ENCODE data around the gene CDR2L. TPM values are rescaled to one million over a fixed set of nuclear protein-coding genes. Genes with fewer than 3 reads are reported as not detected.

CDR2L gene
- 1 to 10 TPM in 1 of 2 donors, under 1 TPM in 1; 0.70 to 1.5 TPM for total RNA-seq
- polyA plus RNA-seq: 1 to 10 TPM in 1 of 2 donors, under 1 TPM in 1; 0.78 to 1.1 TPM

DNA sequence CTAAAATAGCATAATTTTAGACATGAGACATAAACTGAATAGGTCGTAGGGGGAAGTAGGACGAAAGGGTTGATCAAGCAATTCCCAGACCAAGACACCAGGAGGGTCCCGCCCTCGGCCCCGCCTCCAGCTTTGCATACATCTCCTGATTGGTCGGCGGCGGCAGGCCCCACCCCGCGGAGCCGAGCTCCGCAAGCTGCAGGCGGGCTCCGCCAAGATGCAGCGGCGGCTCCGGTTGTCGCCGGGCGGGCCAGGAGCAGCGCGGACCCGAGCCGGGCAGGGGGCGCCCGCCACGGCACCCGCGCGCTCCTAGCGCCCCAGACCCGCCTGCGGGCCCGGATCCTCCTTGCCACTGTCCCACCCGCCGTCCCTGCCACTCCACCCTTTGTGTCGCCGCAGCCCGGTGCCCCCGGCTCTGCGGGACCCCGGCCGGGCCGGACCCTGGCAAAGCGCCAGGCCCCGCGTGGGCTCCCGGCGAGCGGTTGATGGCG is at the start of gene CDR2L:
Gene CDR2L (plus strand): TSS at position 215 of the 491 bp plus-strand sequence. CDS start 412 bp downstream, outside the sequence.
- peaks cover 3 to 19% (median 13%) of the 10 kb centered on the region in 4 donors for H3K4me1 ChIP-seq (ENCODE audit: control insufficient read depth in 4 of 4, insufficient read depth in 4 of 4, low read length in 3 of 4)
- WGBS: under 1% methylated on average over 51 of the region's 51 CpGs

DNA sequence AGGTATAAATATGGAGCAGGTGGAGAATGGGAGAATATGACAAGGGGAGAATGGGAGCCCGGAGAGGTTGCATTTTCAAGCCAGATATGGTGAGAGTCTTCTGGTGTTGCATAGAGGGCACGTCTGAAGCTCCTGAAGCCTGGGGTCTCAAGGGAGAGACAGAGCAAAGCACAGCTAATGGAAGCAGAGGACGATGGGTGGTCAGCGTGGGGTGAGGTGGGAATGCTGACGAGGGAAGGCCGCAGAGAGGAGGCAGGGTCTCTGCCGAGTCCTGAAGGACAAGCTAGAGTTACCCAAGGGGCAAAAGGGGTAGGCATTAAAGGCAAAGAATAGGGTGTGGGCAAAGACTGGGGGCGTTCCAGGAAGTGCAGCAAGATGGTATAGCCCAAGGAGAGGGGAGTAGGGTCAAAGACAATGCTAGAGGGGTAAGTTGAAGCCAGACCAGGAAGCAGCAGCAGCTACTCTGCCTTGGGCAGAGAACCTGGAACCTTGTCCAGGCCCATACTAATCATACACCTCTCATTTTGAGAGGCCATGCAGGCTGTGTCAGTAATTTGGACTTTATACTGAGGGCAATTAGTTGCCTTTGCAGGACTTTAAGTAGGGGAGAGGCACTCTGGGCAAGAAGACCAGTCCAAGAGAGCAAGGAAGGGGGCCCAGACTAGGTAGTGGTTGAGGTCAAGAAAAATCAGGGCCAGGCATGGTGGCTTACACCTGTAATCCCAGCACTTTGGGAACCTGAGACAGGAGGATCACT is 49.1 kb upstream of the CDR2L start:
- Histone ChIP-seq H3K9ac (ENCODE audit: low read depth in 1 of 2, low read length in 2 of 2) (no peak overlapping the region), H3K36me3 (ENCODE audit: control insufficient read depth in 4 of 4, insufficient read depth in 3 of 4, low read depth in 1 of 4, low read length in 3 of 4) (no peaks in the 10 kb centered on the region), H3K27me3 (ENCODE audit: control insufficient read depth in 4 of 4, insufficient read depth in 4 of 4, low read length in 3 of 4) (peaks cover 2 to 8% (median 5%) of the 10 kb centered on the region in 4 donors), H3K4me1 (ENCODE audit: control insufficient read depth in 4 of 4, insufficient read depth in 4 of 4, low read length in 3 of 4) (peaks cover 0 to 7% (median 2%) of the 10 kb centered on the region in 4 donors), H3K9me3 (ENCODE audit: control insufficient read depth in 4 of 4, low read length in 3 of 4) (no peaks in the 10 kb centered on the region), H3K4me3 (ENCODE audit: low read depth in 1 of 3, low read length in 3 of 3) (no peak overlapping the region), H3K27ac (ENCODE audit: low read depth in 1 of 2, low read length in 2 of 2) (no peak overlapping the region)
- TF ChIP-seq HNF4A (conservative IDR thresholded peaks at IDR 0.05): peak; percentile 6 to 10
- TF ChIP-seq TAF1 (conservative IDR thresholded peaks at IDR 0.05): no peak
- TF ChIP-seq, protein P1, sequence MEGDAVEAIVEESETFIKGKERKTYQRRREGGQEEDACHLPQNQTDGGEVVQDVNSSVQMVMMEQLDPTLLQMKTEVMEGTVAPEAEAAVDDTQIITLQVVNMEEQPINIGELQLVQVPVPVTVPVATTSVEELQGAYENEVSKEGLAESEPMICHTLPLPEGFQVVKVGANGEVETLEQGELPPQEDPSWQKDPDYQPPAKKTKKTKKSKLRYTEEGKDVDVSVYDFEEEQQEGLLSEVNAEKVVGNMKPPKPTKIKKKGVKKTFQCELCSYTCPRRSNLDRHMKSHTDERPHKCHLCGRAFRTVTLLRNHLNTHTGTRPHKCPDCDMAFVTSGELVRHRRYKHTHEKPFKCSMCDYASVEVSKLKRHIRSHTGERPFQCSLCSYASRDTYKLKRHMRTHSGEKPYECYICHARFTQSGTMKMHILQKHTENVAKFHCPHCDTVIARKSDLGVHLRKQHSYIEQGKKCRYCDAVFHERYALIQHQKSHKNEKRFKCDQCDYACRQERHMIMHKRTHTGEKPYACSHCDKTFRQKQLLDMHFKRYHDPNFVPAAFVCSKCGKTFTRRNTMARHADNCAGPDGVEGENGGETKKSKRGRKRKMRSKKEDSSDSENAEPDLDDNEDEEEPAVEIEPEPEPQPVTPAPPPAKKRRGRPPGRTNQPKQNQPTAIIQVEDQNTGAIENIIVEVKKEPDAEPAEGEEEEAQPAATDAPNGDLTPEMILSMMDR (IDR thresholded peaks at IDR 0.05; ENCODE audit: low read depth, low read length, missing input control): no peak
- WGBS: 81% methylated on average over 8 of the region's 8 CpGs
- DNase-seq (ENCODE audit: low spot score): no peak

More for the DNA sequence above, at the start of gene CDR2L:
- TF ChIP-seq, protein P2, sequence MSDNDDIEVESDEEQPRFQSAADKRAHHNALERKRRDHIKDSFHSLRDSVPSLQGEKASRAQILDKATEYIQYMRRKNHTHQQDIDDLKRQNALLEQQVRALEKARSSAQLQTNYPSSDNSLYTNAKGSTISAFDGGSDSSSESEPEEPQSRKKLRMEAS (IDR thresholded peaks at IDR 0.05): no peak
- TF ChIP-seq SP1 (IDR thresholded peaks at IDR 0.05): peak; percentile 33
- DNase-seq (ENCODE audit: low spot score): peak; percentile 96
- H3K9me3 ChIP-seq (ENCODE audit: control insufficient read depth in 4 of 4, low read length in 3 of 4): no peaks in the 10 kb centered on the region
- peak within 1 kb of the TSS in 2 of 3 donors; percentile 52 to 80 for H3K4me3 ChIP-seq (ENCODE audit: low read depth in 1 of 3, low read length in 3 of 3)
- no peaks in the 10 kb centered on the region for H3K36me3 ChIP-seq (ENCODE audit: control insufficient read depth in 4 of 4, insufficient read depth in 3 of 4, low read depth in 1 of 4, low read length in 3 of 4)
- peak within 1 kb of the TSS; percentile 17 to 72 for H3K9ac ChIP-seq (ENCODE audit: low read depth in 1 of 2, low read length in 2 of 2)
- peaks cover 0 to 3% (median 0%) of the 10 kb centered on the region in 4 donors for H3K27me3 ChIP-seq (ENCODE audit: control insufficient read depth in 4 of 4, insufficient read depth in 4 of 4, low read length in 3 of 4)
- peak within 1 kb of the TSS; percentile 76 to 85 for H3K27ac ChIP-seq (ENCODE audit: low read depth in 1 of 2, low read length in 2 of 2)

DNA sequence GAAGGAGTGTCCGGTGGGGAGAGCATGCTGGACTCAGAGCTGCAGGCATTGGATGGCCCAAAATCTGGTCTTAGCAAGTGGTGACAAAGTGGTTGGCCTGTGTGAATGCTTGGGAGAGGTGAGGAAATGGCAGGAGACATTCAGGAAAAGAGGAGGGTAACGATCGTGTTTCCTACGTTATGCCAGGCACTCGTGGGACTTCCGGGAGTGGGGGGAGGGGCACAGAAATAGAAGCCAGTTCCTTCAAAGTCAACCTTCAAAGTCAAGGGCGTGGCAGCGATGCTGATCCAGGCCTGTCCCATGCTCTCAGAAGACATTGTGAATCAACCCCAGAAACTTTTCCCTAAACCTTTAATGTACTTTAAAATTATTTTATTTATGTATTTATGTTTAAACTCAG is 47.9 kb upstream of the CDR2L start:
- Histone ChIP-seq H3K27ac (ENCODE audit: low read depth in 1 of 2, low read length in 2 of 2) (no peak overlapping the region), H3K4me3 (ENCODE audit: low read depth in 1 of 3, low read length in 3 of 3) (no peak overlapping the region), H3K4me1 (ENCODE audit: control insufficient read depth in 4 of 4, insufficient read depth in 4 of 4, low read length in 3 of 4) (peaks cover 0 to 7% (median 2%) of the 10 kb centered on the region in 4 donors), H3K9ac (ENCODE audit: low read depth in 1 of 2, low read length in 2 of 2) (no peak overlapping the region), H3K36me3 (ENCODE audit: control insufficient read depth in 4 of 4, insufficient read depth in 3 of 4, low read depth in 1 of 4, low read length in 3 of 4) (no peaks in the 10 kb centered on the region), H3K9me3 (ENCODE audit: control insufficient read depth in 4 of 4, low read length in 3 of 4) (no peaks in the 10 kb centered on the region), H3K27me3 (ENCODE audit: control insufficient read depth in 4 of 4, insufficient read depth in 4 of 4, low read length in 3 of 4) (peaks cover 2 to 8% (median 5%) of the 10 kb centered on the region in 4 donors)
- WGBS: 49% methylated on average over 8 of the region's 8 CpGs
- no peak for DNase-seq (ENCODE audit: low spot score)
- TF ChIP-seq GABPA (IDR thresholded peaks at IDR 0.05 in 1 of 2, conservative IDR thresholded peaks at IDR 0.05 in 1 of 2): no peak
- TF ChIP-seq, protein P3, sequence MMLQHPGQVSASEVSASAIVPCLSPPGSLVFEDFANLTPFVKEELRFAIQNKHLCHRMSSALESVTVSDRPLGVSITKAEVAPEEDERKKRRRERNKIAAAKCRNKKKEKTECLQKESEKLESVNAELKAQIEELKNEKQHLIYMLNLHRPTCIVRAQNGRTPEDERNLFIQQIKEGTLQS (IDR thresholded peaks at IDR 0.05): no peak
- TF ChIP-seq, protein P4, sequence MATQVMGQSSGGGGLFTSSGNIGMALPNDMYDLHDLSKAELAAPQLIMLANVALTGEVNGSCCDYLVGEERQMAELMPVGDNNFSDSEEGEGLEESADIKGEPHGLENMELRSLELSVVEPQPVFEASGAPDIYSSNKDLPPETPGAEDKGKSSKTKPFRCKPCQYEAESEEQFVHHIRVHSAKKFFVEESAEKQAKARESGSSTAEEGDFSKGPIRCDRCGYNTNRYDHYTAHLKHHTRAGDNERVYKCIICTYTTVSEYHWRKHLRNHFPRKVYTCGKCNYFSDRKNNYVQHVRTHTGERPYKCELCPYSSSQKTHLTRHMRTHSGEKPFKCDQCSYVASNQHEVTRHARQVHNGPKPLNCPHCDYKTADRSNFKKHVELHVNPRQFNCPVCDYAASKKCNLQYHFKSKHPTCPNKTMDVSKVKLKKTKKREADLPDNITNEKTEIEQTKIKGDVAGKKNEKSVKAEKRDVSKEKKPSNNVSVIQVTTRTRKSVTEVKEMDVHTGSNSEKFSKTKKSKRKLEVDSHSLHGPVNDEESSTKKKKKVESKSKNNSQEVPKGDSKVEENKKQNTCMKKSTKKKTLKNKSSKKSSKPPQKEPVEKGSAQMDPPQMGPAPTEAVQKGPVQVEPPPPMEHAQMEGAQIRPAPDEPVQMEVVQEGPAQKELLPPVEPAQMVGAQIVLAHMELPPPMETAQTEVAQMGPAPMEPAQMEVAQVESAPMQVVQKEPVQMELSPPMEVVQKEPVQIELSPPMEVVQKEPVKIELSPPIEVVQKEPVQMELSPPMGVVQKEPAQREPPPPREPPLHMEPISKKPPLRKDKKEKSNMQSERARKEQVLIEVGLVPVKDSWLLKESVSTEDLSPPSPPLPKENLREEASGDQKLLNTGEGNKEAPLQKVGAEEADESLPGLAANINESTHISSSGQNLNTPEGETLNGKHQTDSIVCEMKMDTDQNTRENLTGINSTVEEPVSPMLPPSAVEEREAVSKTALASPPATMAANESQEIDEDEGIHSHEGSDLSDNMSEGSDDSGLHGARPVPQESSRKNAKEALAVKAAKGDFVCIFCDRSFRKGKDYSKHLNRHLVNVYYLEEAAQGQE (IDR thresholded peaks at IDR 0.05): no peak
- no peak for TF ChIP-seq FOXA1 (IDR thresholded peaks at IDR 0.05)
- TF ChIP-seq NR2F2 (IDR thresholded peaks at IDR 0.05): no peak
- TF ChIP-seq SP1 (IDR thresholded peaks at IDR 0.05): no peak
